ENCODE data around the gene ARHGAP15. TPM values are rescaled to one million over a fixed set of nuclear protein-coding genes. Genes with fewer than 3 reads are reported as not detected.
A peak's percentile ranks its signal among the peaks of the same experiment; 100 is the strongest.

ARHGAP15 gene
- total RNA-seq, 2 experiments from 2014 or later, result 72.1 to 98.4 TPM

GRCh38 chr2:143146815-143147530 is 17.8 kb downstream of the ARHGAP15 start:
- no peak for DNase-seq (ENCODE audit: low spot score)
- Histone ChIP-seq H2AFZ (ENCODE audit: low read length) (no peak overlapping the region), H3K79me2 (ENCODE audit: insufficient read depth, low read depth, low read length) (peaks cover 100% of the 10 kb centered on the region), H3K4me2 (ENCODE audit: low read length) (0 out of 2 replicates have a peak overlapping the region, but pooled peaks have one; percentile 2), H3K36me3 (ENCODE audit: insufficient read depth, low read length) (peaks cover 20% of the 10 kb centered on the region), H4K20me1 (ENCODE audit: insufficient read depth, low read length) (no peaks in the 10 kb centered on the region), H3K27ac (ENCODE audit: low read depth, low read length, poor library complexity, severe bottlenecking) (no peak overlapping the region), H3K9me2 (ENCODE audit: insufficient read depth, low read length) (no peaks in the 10 kb centered on the region), H3K4me1 (ENCODE audit: insufficient read depth, low read length, poor library complexity, severe bottlenecking) (peaks cover 87% of the 10 kb centered on the region), H3K9me3 (ENCODE audit: low read length) (no peaks in the 10 kb centered on the region), H3K4me3 (ENCODE audit: low read depth, low read length, poor library complexity, severe bottlenecking) (no peak overlapping the region)
- intact Hi-C loops (cut with micrococcal nuclease; ENCODE audit: unreplicated experiment), result no loop called here
- no TSS peak for BruUV-seq (replicated peaks)
- TF ChIP-seq EZH2phosphoT487 (IDR thresholded peaks at IDR 0.05; ENCODE audit: borderline replicate concordance, low read depth, low read length), result no peak
- TF ChIP-seq, protein P1, sequence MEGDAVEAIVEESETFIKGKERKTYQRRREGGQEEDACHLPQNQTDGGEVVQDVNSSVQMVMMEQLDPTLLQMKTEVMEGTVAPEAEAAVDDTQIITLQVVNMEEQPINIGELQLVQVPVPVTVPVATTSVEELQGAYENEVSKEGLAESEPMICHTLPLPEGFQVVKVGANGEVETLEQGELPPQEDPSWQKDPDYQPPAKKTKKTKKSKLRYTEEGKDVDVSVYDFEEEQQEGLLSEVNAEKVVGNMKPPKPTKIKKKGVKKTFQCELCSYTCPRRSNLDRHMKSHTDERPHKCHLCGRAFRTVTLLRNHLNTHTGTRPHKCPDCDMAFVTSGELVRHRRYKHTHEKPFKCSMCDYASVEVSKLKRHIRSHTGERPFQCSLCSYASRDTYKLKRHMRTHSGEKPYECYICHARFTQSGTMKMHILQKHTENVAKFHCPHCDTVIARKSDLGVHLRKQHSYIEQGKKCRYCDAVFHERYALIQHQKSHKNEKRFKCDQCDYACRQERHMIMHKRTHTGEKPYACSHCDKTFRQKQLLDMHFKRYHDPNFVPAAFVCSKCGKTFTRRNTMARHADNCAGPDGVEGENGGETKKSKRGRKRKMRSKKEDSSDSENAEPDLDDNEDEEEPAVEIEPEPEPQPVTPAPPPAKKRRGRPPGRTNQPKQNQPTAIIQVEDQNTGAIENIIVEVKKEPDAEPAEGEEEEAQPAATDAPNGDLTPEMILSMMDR (conservative IDR thresholded peaks at IDR 0.05; ENCODE audit: low read length), result no peak
- ChIA-PET POLR2A (interaction anchor here (8.2 kb wide), 1 partner anchor 17 kb away, joined by 156 read pairs; the partner anchor contains the start of gene ARHGAP15), CTCF (ENCODE audit: unreplicated experiment) (no interaction called here)

DNA sequence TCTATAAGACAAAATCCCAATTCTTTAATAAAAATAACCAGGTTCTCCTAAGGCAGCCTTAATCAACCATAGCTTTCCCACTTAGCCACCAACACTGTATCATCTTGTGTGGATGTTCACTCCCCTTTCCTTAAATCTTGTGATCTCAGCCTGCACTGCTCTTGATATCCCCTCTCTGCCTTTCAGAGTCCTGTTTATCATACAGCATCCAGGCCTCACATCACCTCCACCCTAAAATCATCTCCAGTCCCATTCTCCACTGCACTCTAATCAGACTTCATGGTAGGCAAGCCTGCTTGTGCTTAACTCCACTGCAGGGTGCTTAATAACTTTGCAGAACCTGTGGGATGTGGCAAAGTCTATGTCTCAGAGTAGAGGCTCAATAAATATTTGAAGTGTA is 18.8 kb downstream of the ARHGAP15 start:
- Histone ChIP-seq H4K20me1 (ENCODE audit: insufficient read depth, low read length) (no peaks in the 10 kb centered on the region), H3K4me2 (ENCODE audit: low read length) (peak overlapping the region; percentile 27; the same call in 1 of the 2 replicates), H3K36me3 (ENCODE audit: insufficient read depth, low read length) (peaks cover 20% of the 10 kb centered on the region), H3K4me1 (ENCODE audit: insufficient read depth, low read length, poor library complexity, severe bottlenecking) (peaks cover 87% of the 10 kb centered on the region), H2AFZ (ENCODE audit: low read length) (no peak overlapping the region), H3K4me3 (ENCODE audit: low read depth, low read length, poor library complexity, severe bottlenecking) (no peak overlapping the region), H3K9me3 (ENCODE audit: low read length) (no peaks in the 10 kb centered on the region), H3K79me2 (ENCODE audit: insufficient read depth, low read depth, low read length) (peaks cover 100% of the 10 kb centered on the region), H3K9me2 (ENCODE audit: insufficient read depth, low read length) (no peaks in the 10 kb centered on the region), H3K27ac (ENCODE audit: low read depth, low read length, poor library complexity, severe bottlenecking) (no peak overlapping the region)
- TF ChIP-seq EZH2phosphoT487 (IDR thresholded peaks at IDR 0.05; ENCODE audit: borderline replicate concordance, low read depth, low read length), result no peak
- TF ChIP-seq, protein P1 (conservative IDR thresholded peaks at IDR 0.05; ENCODE audit: low read length), result no peak
- intact Hi-C loops (cut with micrococcal nuclease; ENCODE audit: unreplicated experiment), result no loop called here
- POLR2A ChIA-PET, result interaction anchor here (0.8 to 1.4 kb wide), 6 partner anchors 10 to 35 kb away, joined by 3 to 10 read pairs (median 4); no protein-coding TSS in a partner anchor
- no TSS peak for BruUV-seq (replicated peaks)
- CTCF ChIA-PET (ENCODE audit: unreplicated experiment), result no interaction called here
- no peak for DNase-seq (ENCODE audit: low spot score)

DNA sequence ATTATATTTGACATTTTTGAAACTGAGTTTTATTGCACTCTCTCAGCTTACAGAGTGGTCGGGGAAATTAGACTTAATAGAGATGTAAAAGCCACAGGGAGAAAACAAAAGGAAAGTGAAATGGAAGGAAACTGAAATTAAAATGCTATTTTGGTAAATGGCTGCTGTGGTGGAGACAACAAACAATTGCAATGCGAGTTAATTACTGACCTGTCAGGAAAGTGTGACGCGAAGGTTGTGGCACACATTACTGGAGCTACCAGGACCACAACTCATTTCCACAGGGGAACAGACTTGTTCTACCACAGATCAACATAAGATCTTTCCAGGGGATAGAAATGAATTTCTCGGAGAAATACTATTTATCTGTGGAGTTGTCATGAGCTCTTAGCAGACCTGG is 19.5 kb downstream of the ARHGAP15 start:
- peaks cover 16% of the 10 kb centered on the region for H3K36me3 ChIP-seq (ENCODE audit: insufficient read depth, low read length)
- H3K9me3 ChIP-seq (ENCODE audit: low read length), result no peaks in the 10 kb centered on the region
- H3K79me2 ChIP-seq (ENCODE audit: insufficient read depth, low read depth, low read length), result peaks cover 98% of the 10 kb centered on the region
- no peaks in the 10 kb centered on the region for H3K9me2 ChIP-seq (ENCODE audit: insufficient read depth, low read length)
- CTCF ChIA-PET (ENCODE audit: unreplicated experiment), result no interaction called here
- DNase-seq (ENCODE audit: low spot score), result no peak
- H3K4me3 ChIP-seq (ENCODE audit: low read depth, low read length, poor library complexity, severe bottlenecking), result no peak overlapping the region
- H2AFZ ChIP-seq (ENCODE audit: low read length), result no peak overlapping the region
- intact Hi-C loops (cut with micrococcal nuclease; ENCODE audit: unreplicated experiment), result no loop called here
- TF ChIP-seq EZH2phosphoT487 (IDR thresholded peaks at IDR 0.05; ENCODE audit: borderline replicate concordance, low read depth, low read length), result no peak
- TF ChIP-seq, protein P1 (conservative IDR thresholded peaks at IDR 0.05; ENCODE audit: low read length), result no peak
- no peaks in the 10 kb centered on the region for H4K20me1 ChIP-seq (ENCODE audit: insufficient read depth, low read length)
- no peak overlapping the region for H3K27ac ChIP-seq (ENCODE audit: low read depth, low read length, poor library complexity, severe bottlenecking)
- POLR2A ChIA-PET, result interaction anchor here (0.6 to 1.4 kb wide), 8 partner anchors 9 to 82 kb away, joined by 3 to 10 read pairs (median 3); no protein-coding TSS in a partner anchor
- no TSS peak for BruUV-seq (replicated peaks)
- H3K4me2 ChIP-seq (ENCODE audit: low read length), result peak overlapping the region; percentile 27; the same call in 1 of the 2 replicates
- H3K4me1 ChIP-seq (ENCODE audit: insufficient read depth, low read length, poor library complexity, severe bottlenecking), result peaks cover 88% of the 10 kb centered on the region

All from OCI-LY7 (cell line).